Hepatocyte (in vitro differentiated cells): ENCODE data around the gene TSPEAR. TPM values are rescaled to one million over a fixed set of nuclear protein-coding genes. Genes with fewer than 3 reads are reported as not detected.

ENCODE experiments used
- DNase-seq: peaks from one replicate; pipeline ENCODE4 v3.0.0-alpha.2; 2016; ENCODE audit warnings: low spot score
- H2AFZ ChIP-seq: fragments of 200-600 bp; sonication (generic); 2 replicates; pipeline ENCODE4 v1.6.0; 2016; ENCODE audit warnings: antibody characterized with exemption, mild to moderate bottlenecking
- H3K27ac ChIP-seq: fragments of 200-600 bp; sonication (generic); 2 replicates; pipeline ENCODE4 v1.5.1; 2016; ENCODE audit warnings: mild to moderate bottlenecking
- H3K27me3 ChIP-seq: fragments of 200-600 bp; sonication (generic); 2 replicates; pipeline ENCODE4 v1.6.1; 2016
- H3K36me3 ChIP-seq: fragments of 200-600 bp; sonication (generic); replicated peaks from 2 replicates; pipeline ENCODE4 v1.5.1; 2016; ENCODE audit warnings: low read depth; ENCODE audit not compliant: insufficient read depth
- H3K4me1 ChIP-seq: fragments of 200-600 bp; sonication (generic); 2 replicates; pipeline ENCODE4 v1.5.1; 2016; ENCODE audit warnings: mild to moderate bottlenecking, moderate library complexity; ENCODE audit not compliant: insufficient read depth
- H3K4me2 ChIP-seq: fragments of 200-600 bp; sonication (generic); 2 replicates; pipeline ENCODE4 v1.6.0; 2016
- H3K4me3 ChIP-seq: fragments of 200-600 bp; sonication (generic); 2 replicates; pipeline ENCODE4 v1.5.1; 2016; ENCODE audit warnings: mild to moderate bottlenecking
- H3K79me2 ChIP-seq: fragments of 200-600 bp; sonication (generic); 2 replicates; pipeline ENCODE4 v1.6.0; 2017; ENCODE audit warnings: mild to moderate bottlenecking
- H3K9me2 ChIP-seq: fragments of 200-600 bp; sonication (generic); replicated peaks from 2 replicates; pipeline ENCODE4 v1.6.0; 2017; ENCODE audit warnings: mild to moderate bottlenecking; ENCODE audit not compliant: insufficient read depth
- H3K9me3 ChIP-seq: fragments of 200-600 bp; sonication (generic); 2 replicates; pipeline ENCODE4 v1.5.1; 2016; ENCODE audit warnings: low read depth, mild to moderate bottlenecking
- H4K20me1 ChIP-seq: fragments of 200-600 bp; sonication (generic); 2 replicates; pipeline ENCODE4 v1.6.0; 2016; ENCODE audit warnings: mild to moderate bottlenecking; ENCODE audit not compliant: insufficient read depth, poor library complexity, severe bottlenecking
- CTCF ChIP-seq: fragments of 200-600 bp; sonication (generic); IDR thresholded peaks from 2 replicates; pipeline ENCODE4 v1.5.1; 2016; ENCODE audit warnings: antibody characterized with exemption, mild to moderate bottlenecking; ENCODE audit not compliant: poor library complexity
- EZH2 ChIP-seq: fragments of 200-600 bp; sonication (generic); IDR thresholded peaks from 2 replicates; pipeline ENCODE4 v1.6.1; 2016; ENCODE audit warnings: antibody characterized with exemption, mild to moderate bottlenecking, borderline replicate concordance
- EZH2phosphoT487 ChIP-seq: fragments of 200-600 bp; sonication (generic); IDR thresholded peaks from one replicate; pipeline ENCODE4 v1.6.1; 2018; ENCODE audit warnings: antibody characterized with exemption, mild to moderate bottlenecking, low read depth, moderate library complexity; ENCODE audit not compliant: unreplicated experiment, severe bottlenecking
- WGBS: methylation state at CpG from one replicate; pipeline ENCODE4 v1.1.6; 2016; ENCODE audit warnings: low lambda C conversion rate; ENCODE audit errors: missing lambda C conversion rate; 5-methylcytosine and 5-hydroxymethylcytosine counted together
- polyA plus RNA-seq: library from polyadenylated mRNA; unstranded; fragments of >200 nt; fragmentation: Nextera tagmentation; extraction: Ambion mirVana; gene quantifications from 2 replicates; pipeline ENCODE4 v1.2.1, GENCODE V29; 2016
- total RNA-seq: library from RNA; depleted of rRNA; stranded (reverse); fragments of >200 nt; gene quantifications from 2 replicates; pipeline ENCODE4 v1.2.3, GENCODE V29; 2014

The TSPEAR gene
- total and polyA plus RNA-seq, 2 experiments from 2014 or later: 0.35 TPM; not detected in 1

GRCh38 chr21:44716984-44717383 is 5.6 kb upstream of the TSPEAR start:
- no peak overlapping the region for H3K4me3 ChIP-seq
- H3K27me3 ChIP-seq: peaks cover 71% of the 10 kb centered on the region
- H3K9me2 ChIP-seq: no peaks in the 10 kb centered on the region
- no peak for DNase-seq
- H3K4me1 ChIP-seq: peaks cover 4% of the 10 kb centered on the region
- no peaks in the 10 kb centered on the region for H3K79me2 ChIP-seq
- H4K20me1 ChIP-seq: no peaks in the 10 kb centered on the region
- no peak overlapping the region for H3K27ac ChIP-seq
- H2AFZ ChIP-seq: no peak overlapping the region
- TF ChIP-seq EZH2phosphoT487 (no peak), EZH2 (no peak), CTCF (no peak)
- no peaks in the 10 kb centered on the region for H3K9me3 ChIP-seq
- H3K36me3 ChIP-seq: no peaks in the 10 kb centered on the region
- H3K4me2 ChIP-seq: no peak overlapping the region

GRCh38 chr21:44714905-44715304 is 3.5 kb upstream of the TSPEAR start:
- no peak for DNase-seq
- H3K27ac ChIP-seq: no peak overlapping the region
- no peaks in the 10 kb centered on the region for H3K9me2 ChIP-seq
- no peaks in the 10 kb centered on the region for H4K20me1 ChIP-seq
- peaks cover 87% of the 10 kb centered on the region for H3K27me3 ChIP-seq
- H3K4me3 ChIP-seq: no peak overlapping the region
- no peaks in the 10 kb centered on the region for H3K79me2 ChIP-seq
- no peaks in the 10 kb centered on the region for H3K9me3 ChIP-seq
- TF ChIP-seq EZH2 (no peak), EZH2phosphoT487 (no peak), CTCF (no peak)
- 13% methylated on average over 8 of the region's 8 CpGs for WGBS
- no peaks in the 10 kb centered on the region for H3K36me3 ChIP-seq
- no peak overlapping the region for H3K4me2 ChIP-seq
- H2AFZ ChIP-seq: no peak overlapping the region
- peaks cover 13% of the 10 kb centered on the region for H3K4me1 ChIP-seq

- no peaks in the 10 kb centered on the region for H3K9me3 ChIP-seq
- H3K27ac ChIP-seq: no peak overlapping the region
- no peak for DNase-seq
- TF ChIP-seq EZH2 (no peak), CTCF (no peak), EZH2phosphoT487 (no peak)
- H3K4me2 ChIP-seq: no peak overlapping the region
- H3K9me2 ChIP-seq: no peaks in the 10 kb centered on the region
- no peaks in the 10 kb centered on the region for H3K36me3 ChIP-seq
- no peak overlapping the region for H2AFZ ChIP-seq
- peaks cover 24% of the 10 kb centered on the region for H3K4me1 ChIP-seq
- H3K27me3 ChIP-seq: peaks cover 89% of the 10 kb centered on the region
- H4K20me1 ChIP-seq: no peaks in the 10 kb centered on the region
- H3K4me3 ChIP-seq: no peak overlapping the region
- WGBS: 89% methylated on average over 10 of the region's 10 CpGs
- no peaks in the 10 kb centered on the region for H3K79me2 ChIP-seq
Measured at GRCh38 chr21:44713846-44714245, 2.5 kb upstream of the TSPEAR start.

- H3K27ac ChIP-seq: no peak overlapping the region
- TF ChIP-seq EZH2: no peak
- no peak for TF ChIP-seq EZH2phosphoT487
- TF ChIP-seq CTCF: no peak
- H3K4me2 ChIP-seq: no peak overlapping the region
- H3K4me3 ChIP-seq: no peak overlapping the region
- H3K4me1 ChIP-seq: peaks cover 24% of the 10 kb centered on the region
- DNase-seq: no peak
- H3K27me3 ChIP-seq: peaks cover 91% of the 10 kb centered on the region
- H3K9me3 ChIP-seq: no peaks in the 10 kb centered on the region
- H2AFZ ChIP-seq: no peak overlapping the region
- WGBS: 77% methylated on average over 9 of the region's 9 CpGs
- no peaks in the 10 kb centered on the region for H3K79me2 ChIP-seq
- H3K9me2 ChIP-seq: no peaks in the 10 kb centered on the region
- no peaks in the 10 kb centered on the region for H3K36me3 ChIP-seq
- no peaks in the 10 kb centered on the region for H4K20me1 ChIP-seq
Measured at GRCh38 chr21:44713130-44713529, 1.8 kb upstream of the TSPEAR start.
